ENCODE results near the gene JARID2. TPM values are rescaled to one million over a fixed set of nuclear protein-coding genes. Genes with fewer than 3 reads are reported as not detected.

JARID2 gene
- polyA plus RNA-seq, 1 donor from 2014 or later = 25.5 TPM

DNA sequence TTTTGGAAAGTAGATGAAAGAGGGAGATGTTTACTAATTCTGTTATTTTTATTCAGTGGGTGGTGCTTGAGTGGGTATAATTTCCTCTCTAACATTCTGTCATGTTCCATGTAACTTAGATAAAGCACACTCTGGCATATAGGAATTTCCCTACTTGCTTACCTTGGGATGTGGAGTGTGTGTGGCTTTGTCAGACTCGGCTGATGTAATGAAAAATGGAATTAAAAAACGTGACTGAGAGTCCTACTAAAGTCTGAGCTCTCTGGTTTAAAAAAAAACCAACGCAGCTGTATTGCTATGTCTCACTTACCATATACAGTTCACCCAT, 98.3 kb downstream of the JARID2 start:
- Histone ChIP-seq H3K4me3 (ENCODE audit: low read length) (no peak overlapping the region), H3K9ac (ENCODE audit: low read length) (no peak overlapping the region), H3K27ac (ENCODE audit: low read length) (no peak overlapping the region), H3K27me3 (ENCODE audit: insufficient read depth, low read depth, low read length) (no peaks in the 10 kb centered on the region), H3K9me3 (ENCODE audit: low read length) (no peaks in the 10 kb centered on the region), H3K79me2 (replicated peaks; ENCODE audit: insufficient read depth, low read length) (peaks cover 77% of the 10 kb centered on the region), H3K9me2 (ENCODE audit: insufficient read depth, low read length) (no peaks in the 10 kb centered on the region), H3K4me2 (ENCODE audit: low read length) (no peak overlapping the region), H3K36me3 (ENCODE audit: insufficient read depth, low read length) (no peaks in the 10 kb centered on the region), H2AFZ (ENCODE audit: low read depth, low read length) (no peak overlapping the region), H3F3A (ENCODE audit: insufficient read depth, low read length, poor library complexity, severe bottlenecking) (no peaks in the 10 kb centered on the region), H4K20me1 (ENCODE audit: insufficient read depth) (no peaks in the 10 kb centered on the region)
- TF ChIP-seq, protein P1, sequence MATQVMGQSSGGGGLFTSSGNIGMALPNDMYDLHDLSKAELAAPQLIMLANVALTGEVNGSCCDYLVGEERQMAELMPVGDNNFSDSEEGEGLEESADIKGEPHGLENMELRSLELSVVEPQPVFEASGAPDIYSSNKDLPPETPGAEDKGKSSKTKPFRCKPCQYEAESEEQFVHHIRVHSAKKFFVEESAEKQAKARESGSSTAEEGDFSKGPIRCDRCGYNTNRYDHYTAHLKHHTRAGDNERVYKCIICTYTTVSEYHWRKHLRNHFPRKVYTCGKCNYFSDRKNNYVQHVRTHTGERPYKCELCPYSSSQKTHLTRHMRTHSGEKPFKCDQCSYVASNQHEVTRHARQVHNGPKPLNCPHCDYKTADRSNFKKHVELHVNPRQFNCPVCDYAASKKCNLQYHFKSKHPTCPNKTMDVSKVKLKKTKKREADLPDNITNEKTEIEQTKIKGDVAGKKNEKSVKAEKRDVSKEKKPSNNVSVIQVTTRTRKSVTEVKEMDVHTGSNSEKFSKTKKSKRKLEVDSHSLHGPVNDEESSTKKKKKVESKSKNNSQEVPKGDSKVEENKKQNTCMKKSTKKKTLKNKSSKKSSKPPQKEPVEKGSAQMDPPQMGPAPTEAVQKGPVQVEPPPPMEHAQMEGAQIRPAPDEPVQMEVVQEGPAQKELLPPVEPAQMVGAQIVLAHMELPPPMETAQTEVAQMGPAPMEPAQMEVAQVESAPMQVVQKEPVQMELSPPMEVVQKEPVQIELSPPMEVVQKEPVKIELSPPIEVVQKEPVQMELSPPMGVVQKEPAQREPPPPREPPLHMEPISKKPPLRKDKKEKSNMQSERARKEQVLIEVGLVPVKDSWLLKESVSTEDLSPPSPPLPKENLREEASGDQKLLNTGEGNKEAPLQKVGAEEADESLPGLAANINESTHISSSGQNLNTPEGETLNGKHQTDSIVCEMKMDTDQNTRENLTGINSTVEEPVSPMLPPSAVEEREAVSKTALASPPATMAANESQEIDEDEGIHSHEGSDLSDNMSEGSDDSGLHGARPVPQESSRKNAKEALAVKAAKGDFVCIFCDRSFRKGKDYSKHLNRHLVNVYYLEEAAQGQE (IDR thresholded peaks at IDR 0.05; ENCODE audit: borderline replicate concordance) = no peak
- no peak for TF ChIP-seq SMC3 (conservative IDR thresholded peaks at IDR 0.05; ENCODE audit: poor library complexity)
- no peak for TF ChIP-seq POLR2AphosphoS5 (IDR thresholded peaks at IDR 0.05)
- no peak for TF ChIP-seq MXI1 (conservative IDR thresholded peaks at IDR 0.05; ENCODE audit: poor library complexity, severe bottlenecking)
- no peak for TF ChIP-seq RAD21 (conservative IDR thresholded peaks at IDR 0.05)
- no peak for TF ChIP-seq EP300 (conservative IDR thresholded peaks at IDR 0.05; ENCODE audit: poor library complexity, severe bottlenecking)
- TF ChIP-seq TAF1 (IDR thresholded peaks at IDR 0.05; ENCODE audit: low read depth) = no peak
- TF ChIP-seq, protein P2, sequence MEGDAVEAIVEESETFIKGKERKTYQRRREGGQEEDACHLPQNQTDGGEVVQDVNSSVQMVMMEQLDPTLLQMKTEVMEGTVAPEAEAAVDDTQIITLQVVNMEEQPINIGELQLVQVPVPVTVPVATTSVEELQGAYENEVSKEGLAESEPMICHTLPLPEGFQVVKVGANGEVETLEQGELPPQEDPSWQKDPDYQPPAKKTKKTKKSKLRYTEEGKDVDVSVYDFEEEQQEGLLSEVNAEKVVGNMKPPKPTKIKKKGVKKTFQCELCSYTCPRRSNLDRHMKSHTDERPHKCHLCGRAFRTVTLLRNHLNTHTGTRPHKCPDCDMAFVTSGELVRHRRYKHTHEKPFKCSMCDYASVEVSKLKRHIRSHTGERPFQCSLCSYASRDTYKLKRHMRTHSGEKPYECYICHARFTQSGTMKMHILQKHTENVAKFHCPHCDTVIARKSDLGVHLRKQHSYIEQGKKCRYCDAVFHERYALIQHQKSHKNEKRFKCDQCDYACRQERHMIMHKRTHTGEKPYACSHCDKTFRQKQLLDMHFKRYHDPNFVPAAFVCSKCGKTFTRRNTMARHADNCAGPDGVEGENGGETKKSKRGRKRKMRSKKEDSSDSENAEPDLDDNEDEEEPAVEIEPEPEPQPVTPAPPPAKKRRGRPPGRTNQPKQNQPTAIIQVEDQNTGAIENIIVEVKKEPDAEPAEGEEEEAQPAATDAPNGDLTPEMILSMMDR (IDR thresholded peaks at IDR 0.05; ENCODE audit: poor library complexity, severe bottlenecking) = no peak
- no peak for TF ChIP-seq EZH2 (IDR thresholded peaks at IDR 0.05; ENCODE audit: borderline replicate concordance, insufficient read depth, low read length, poor library complexity, severe bottlenecking)

DNA sequence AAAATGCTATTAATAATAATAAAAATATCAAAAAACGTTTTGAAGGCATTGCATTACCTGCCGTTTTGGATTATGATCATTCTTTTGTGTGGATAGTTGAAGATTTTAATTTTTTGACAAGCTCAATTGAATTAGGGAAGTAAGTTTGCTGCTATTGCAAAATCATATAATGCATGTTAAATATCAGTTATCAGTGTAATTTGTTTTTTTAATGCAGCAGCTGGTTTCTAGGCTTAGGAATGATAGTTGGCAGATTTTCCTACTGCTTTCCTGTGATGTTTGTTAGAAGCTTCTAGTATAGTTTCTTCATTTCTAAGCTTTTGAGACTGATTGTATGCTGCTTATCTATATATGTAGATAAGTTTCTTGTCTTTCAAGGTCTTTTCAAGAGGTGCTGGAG, 99.0 kb downstream of the JARID2 start:
- Histone ChIP-seq H3K36me3 (ENCODE audit: insufficient read depth, low read length) (no peaks in the 10 kb centered on the region), H3K4me3 (ENCODE audit: low read length) (no peak overlapping the region), H3K9me2 (ENCODE audit: insufficient read depth, low read length) (no peaks in the 10 kb centered on the region), H4K20me1 (ENCODE audit: insufficient read depth) (no peaks in the 10 kb centered on the region), H3K9ac (ENCODE audit: low read length) (no peak overlapping the region), H3K9me3 (ENCODE audit: low read length) (no peaks in the 10 kb centered on the region), H3F3A (ENCODE audit: insufficient read depth, low read length, poor library complexity, severe bottlenecking) (no peaks in the 10 kb centered on the region), H3K27ac (ENCODE audit: low read length) (no peak overlapping the region), H3K27me3 (ENCODE audit: insufficient read depth, low read depth, low read length) (no peaks in the 10 kb centered on the region), H2AFZ (ENCODE audit: low read depth, low read length) (no peak overlapping the region), H3K79me2 (replicated peaks; ENCODE audit: insufficient read depth, low read length) (peaks cover 83% of the 10 kb centered on the region), H3K4me2 (ENCODE audit: low read length) (no peak overlapping the region)
- TF ChIP-seq RAD21 (conservative IDR thresholded peaks at IDR 0.05) (no peak), EP300 (conservative IDR thresholded peaks at IDR 0.05; ENCODE audit: poor library complexity, severe bottlenecking) (no peak), POLR2AphosphoS5 (IDR thresholded peaks at IDR 0.05) (no peak), EZH2 (IDR thresholded peaks at IDR 0.05; ENCODE audit: borderline replicate concordance, insufficient read depth, low read length, poor library complexity, severe bottlenecking) (no peak), TAF1 (IDR thresholded peaks at IDR 0.05; ENCODE audit: low read depth) (no peak), SMC3 (conservative IDR thresholded peaks at IDR 0.05; ENCODE audit: poor library complexity) (no peak), MXI1 (conservative IDR thresholded peaks at IDR 0.05; ENCODE audit: poor library complexity, severe bottlenecking) (no peak)
- TF ChIP-seq, protein P1 (IDR thresholded peaks at IDR 0.05; ENCODE audit: borderline replicate concordance) = no peak
- TF ChIP-seq, protein P2 (IDR thresholded peaks at IDR 0.05; ENCODE audit: poor library complexity, severe bottlenecking) = no peak
